Fibroblast of skin of right quadriceps (primary cell): Measurements from ENCODE around the gene CLTB.

Experiments used
- DNase-seq: peaks from one replicate; pipeline ENCODE4 v3.0.0-alpha.2; 2013

CLTB gene

DNA sequence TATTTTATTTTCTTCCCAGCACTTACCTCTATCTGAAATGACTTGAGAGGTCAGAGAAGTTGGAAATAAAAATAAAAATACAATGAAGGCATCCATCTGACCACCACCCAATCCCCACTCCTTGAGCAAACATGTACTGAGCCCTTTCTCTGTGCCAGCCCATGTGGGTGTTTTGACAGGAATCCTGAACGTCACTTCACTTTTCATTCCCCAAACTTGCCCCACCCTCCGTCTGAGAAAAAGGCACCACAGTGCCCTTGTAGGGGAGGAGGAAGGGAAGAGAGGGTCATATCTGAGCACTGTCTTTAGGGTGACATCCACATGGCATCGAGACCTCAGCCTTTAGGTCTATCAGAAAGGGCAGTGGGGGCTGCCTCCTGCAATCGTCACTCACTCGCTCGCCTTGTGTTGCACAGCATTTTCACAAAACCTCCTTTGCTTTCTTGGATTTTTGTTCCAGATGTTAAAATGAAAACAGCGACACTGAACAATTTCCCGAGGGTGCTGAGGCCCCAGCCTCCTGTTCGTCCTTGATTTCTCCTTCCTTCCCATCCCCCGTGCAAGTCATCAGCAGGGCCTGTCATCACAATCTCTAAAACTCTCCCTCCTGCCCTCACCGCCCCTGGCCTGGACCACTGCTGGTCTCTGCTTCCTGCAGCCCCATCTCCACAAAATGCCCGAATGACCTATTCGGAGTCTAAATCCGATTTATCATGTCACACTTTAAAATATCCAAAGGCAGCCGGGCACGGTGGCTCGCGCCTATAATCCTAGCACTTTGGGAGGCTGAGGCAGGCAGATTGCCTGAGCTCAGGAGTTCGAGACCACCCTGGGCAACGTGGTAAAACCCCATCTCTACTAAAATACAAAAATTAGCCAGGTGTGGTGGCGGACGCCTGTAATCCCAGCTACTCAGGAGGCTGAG, 14.8 kb downstream of the CLTB start:
- DNase-seq, result no peak

DNA sequence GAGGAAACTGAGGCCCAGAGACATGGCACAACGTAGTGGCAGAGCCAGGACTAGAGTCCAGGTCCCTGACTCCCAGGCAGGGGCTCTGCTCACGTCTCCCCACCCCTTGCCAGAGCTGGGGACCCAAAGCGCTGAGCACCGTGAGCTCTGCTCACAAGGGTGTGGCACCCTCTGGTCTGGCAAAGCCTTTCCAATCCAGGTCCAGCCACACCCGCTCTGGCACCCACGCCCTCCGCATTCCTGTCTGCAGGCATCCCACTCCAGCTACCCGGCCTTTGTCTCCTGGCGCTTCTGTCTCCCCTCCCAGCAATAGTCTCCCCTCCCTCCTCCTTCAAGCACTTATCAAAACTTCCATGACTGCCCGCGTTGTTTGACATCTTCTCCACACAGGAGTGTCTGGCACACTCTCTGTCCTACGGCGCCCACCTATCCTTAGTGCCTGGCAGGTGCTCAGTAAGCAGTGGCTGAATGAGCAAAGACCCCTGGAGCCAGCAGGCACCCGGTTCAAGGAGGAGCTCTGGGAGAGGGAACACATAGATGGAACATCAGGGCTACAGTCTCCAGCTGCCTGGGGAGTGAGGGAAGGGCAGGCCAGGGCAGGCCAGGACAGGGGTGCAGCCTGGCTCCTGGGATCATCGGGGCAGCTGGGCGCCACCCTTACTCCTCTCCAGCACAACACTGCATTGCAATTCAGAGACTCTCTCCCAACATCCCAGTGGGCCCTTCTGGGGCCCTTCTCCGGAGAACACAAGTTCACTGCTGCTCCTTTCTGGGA, 15.8 kb downstream of the CLTB start:
- no peak for DNase-seq

- DNase-seq, result no peak
Measured at GRCh38 chr5:176397736-176398420, 18.5 kb downstream of the CLTB start.

DNA sequence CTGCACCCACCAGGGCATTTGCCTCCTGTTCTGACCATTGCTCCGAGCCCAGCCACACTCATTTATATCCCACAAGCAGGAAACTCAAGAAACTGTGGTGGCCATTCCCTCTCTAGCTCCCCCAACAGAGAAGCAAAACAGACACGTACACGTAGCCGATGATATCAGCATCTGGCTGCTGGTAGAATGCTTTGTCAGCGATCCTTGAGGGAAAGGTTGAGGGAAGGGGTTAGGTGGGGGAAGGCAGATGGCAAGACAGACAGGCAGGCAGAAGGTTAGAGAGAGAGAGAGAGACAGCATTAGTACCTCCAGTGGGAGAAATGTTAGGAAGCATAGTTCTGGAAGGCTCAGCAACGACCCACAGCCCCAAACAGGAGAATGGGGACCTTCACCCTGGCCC, 20.0 kb downstream of the CLTB start:
- peak; percentile 22 for DNase-seq

DNA sequence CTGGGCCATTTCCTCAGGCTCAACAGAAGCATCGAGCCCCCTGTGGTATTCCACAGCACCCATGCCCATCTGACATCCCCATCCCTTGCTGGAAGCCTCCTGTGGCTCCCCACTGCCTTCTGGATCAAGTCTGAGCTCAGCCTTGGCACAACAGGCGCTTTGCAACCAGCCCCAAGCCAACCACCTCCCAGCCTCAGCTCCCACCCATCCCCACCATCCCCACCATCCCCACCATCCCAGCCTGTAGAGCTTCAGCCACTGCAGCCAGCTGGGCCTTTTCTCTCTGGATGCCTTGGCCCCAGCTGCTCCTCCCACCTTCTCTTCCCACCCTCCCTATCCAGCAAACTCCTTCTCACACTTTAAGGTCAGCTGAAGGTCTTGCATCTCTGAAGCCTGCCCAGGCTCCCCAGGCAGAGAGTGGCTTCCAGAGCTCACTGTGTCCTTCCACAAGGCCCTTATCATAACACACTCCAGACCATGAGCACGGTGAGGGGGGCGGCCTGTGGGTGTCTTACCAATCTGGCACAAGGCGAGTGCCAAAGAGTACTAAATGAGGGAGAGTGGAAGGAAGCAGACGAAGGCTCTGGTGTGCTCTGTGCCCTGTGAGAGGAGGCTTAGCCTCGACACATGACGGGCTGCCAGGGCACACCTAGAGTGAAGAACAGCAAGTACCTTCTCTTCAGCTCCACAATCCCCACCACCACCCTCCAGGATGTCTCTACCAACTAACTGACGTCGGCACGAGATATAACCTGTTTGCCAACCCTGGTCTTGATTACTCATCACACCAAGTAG, 21.3 kb downstream of the CLTB start:
- DNase-seq, result no peak

DNA sequence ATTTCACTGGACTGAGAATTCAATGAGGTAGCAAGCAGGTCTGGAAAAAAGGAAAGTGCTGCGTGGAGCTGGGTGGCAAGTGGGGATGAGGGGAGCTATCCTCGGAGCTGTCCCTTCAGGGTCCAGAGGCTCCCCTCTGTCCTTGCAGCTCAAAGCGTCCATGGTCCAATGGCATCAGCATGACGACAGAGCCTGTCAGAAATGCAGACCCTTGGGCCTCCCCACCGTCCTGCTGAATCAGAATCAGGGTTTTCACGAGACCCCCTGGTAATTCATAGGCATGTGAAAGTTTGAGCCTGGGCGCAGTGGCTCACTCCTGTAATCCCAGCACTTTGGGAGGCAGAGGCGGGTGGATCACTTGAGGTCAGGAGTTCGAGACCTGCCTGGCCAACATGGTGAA, 22.2 kb downstream of the CLTB start:
- DNase-seq, result no peak

- no peak for DNase-seq
Measured at GRCh38 chr5:176392526-176392925, 23.8 kb downstream of the CLTB start.

GRCh38 chr5:176391999-176392398, 24.3 kb downstream of the CLTB start:
- no peak for DNase-seq

GRCh38 chr5:176391479-176391878, 24.9 kb downstream of the CLTB start:
- DNase-seq, result no peak

GRCh38 chr5:176389135-176390123, 26.9 kb downstream of the CLTB start:
- no peak for DNase-seq

- DNase-seq, result peak; percentile 99
Measured at GRCh38 chr5:176388444-176389134, 27.8 kb downstream of the CLTB start, which contains the start of the genes HIGD2A and NOP16. HIGD2A (plus strand) TSS chr5:176388751; CDS start chr5:176388820, 69 bp downstream. NOP16 (minus strand) TSS chr5:176388598; CDS start chr5:176388539, 59 bp downstream.

- no peak for DNase-seq
Measured at GRCh38 chr5:176388003-176388443, 28.3 kb downstream of the CLTB start.

GRCh38 chr5:176387384-176387925, 28.9 kb downstream of the CLTB start:
- no peak for DNase-seq

DNA sequence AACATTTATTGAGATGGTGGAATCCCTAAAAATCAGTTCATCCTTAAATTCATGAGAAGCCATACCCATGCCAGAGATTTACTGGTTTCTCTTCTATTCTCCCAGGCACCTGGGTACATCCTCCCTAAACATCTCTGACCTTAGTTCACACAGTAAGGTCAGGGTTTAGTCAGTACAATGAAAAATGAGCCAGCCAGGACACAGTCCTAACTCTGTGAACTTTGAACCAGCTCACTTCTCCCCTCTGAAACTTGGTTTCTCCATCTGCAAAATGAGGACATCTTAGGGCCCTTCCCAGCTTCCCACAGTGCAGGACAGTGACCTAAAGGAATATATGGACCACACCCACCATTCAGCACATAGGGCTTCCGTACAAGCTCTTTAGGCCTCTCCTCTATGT, 29.8 kb downstream of the CLTB start:
- no peak for DNase-seq

DNA sequence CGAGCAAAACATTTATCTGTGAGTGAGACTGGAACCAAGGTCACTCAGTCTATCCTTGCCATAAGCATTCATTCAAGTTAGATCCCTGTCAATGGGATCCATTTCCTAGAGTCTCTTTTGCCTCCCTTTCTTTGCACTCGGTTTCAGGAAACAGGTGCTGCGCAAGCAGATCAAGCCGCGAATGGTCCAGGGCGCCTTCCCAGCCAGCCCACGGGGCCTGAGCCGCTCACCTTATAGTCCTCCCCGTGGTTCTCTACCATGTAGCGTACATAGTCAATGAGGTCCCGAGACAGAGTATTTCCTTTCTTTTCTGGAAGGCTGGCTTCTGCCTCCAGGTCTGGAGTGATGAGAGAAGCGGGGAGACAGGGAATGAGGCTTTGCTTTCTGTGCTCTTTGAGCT, 31.3 kb downstream of the CLTB start:
- DNase-seq, result no peak

DNA sequence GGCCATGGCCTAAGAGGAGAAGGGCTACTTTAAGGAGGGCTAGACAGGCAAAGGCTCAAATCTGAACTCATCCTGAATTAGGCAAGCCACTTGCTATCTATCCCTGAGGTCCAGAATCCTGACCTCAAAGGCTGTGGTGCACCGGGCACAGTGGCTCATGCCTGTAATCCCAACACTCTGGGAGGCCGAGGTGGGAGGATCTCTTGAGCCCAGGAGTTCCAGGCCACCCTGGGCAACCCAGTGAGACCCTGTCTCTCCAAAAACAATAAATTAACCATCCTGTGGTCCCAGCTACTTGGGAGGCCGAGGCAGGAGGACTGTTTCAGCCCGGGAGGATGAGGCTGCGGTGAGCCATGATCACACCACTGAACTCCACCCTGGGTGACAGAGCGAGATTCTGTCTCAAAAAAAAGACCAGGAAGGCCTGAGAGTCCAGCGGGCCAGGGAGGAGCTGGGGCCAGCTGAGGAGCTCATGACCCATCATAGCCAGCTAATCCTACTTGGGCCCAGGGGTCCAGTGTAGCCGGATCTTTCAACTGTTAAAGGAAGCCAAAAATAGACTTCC, 31.9 kb downstream of the CLTB start:
- no peak for DNase-seq

DNA sequence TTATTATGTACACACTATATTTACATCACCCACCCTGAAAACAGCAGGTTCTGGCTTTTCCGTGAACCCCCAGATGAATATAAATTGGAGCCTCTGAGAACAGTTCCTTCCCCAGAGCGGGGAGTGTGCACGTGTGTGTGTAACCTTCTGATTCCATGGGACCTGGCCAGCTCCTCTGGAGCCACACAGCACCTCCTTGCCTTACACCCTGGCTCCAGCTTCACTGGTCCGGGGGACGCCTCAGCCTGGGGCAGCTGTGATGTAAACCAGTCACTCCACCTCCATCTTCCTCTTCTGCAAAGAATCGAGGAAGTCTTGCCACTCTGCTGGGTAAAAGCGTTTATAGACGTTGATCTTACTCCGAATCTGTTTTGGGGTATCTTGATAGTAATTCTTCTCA, 32.4 kb downstream of the CLTB start:
- no peak for DNase-seq

- no peak for DNase-seq
Measured at GRCh38 chr5:176383248-176383905, 33.0 kb downstream of the CLTB start.

GRCh38 chr5:176382721-176383120, 33.6 kb downstream of the CLTB start:
- DNase-seq, result no peak
